H1 (cell line): ENCODE results near the gene BPIFB3. TPM values are rescaled to one million over a fixed set of nuclear protein-coding genes. Genes with fewer than 3 reads are reported as not detected.

ENCODE experiments used
- CTCF ChIA-PET: fragments of 300-600 bp; sonication (Branson Sonifier 250); formaldehyde crosslinking; loops from one replicate; lab custom pipeline; 2021; ENCODE audit not compliant: partially characterized antibody; lab: Charles Lee
- POLR2A ChIA-PET: fragments of 300-600 bp; sonication (Branson Sonifier 250); formaldehyde crosslinking; loops from one replicate; lab custom pipeline; 2021; ENCODE audit warnings: inconsistent platforms; ENCODE audit not compliant: partially characterized antibody; lab: Charles Lee
- DNase-seq, 2 experiments: peaks; one replicate each; pipeline versions ENCODE4 v3.0.0 to v3.0.0-alpha.2; 2010 to 2022; ENCODE audit warnings: low spot score in 2 of 2, low read depth in 1 of 2, mixed read lengths in 1 of 2
- FAIRE-seq: peaks from 2 replicates; lab custom pipeline; 2011; peaks lifted over from hg19 to GRCh38; lab: Jason Lieb, UNC
- H2AFZ ChIP-seq: 2 replicates; pipeline ENCODE4 v1.8.1; 2012; ENCODE audit warnings: low read length, inconsistent platforms
- H2AK5ac ChIP-seq: 2 replicates; pipeline ENCODE4 v1.6.1; 2013; ENCODE audit warnings: low read depth, low read length
- H2BK120ac ChIP-seq: replicated peaks from 2 replicates; pipeline ENCODE3; 2013; ENCODE audit warnings: low read depth, low read length, inconsistent platforms
- H2BK12ac ChIP-seq: 2 replicates; pipeline ENCODE4 v1.6.1; 2013; ENCODE audit warnings: low read depth, low read length
- H2BK15ac ChIP-seq: 2 replicates; pipeline ENCODE4 v1.6.1; 2013; ENCODE audit warnings: low read length
- H2BK20ac ChIP-seq: 2 replicates; pipeline ENCODE4 v1.6.1; 2013; ENCODE audit warnings: low read length
- H2BK5ac ChIP-seq: 2 replicates; pipeline ENCODE4 v1.6.1; 2013; ENCODE audit warnings: low read depth, low read length
- H3K14ac ChIP-seq: 2 replicates; pipeline ENCODE4 v1.6.1; 2013; ENCODE audit warnings: inconsistent platforms; ENCODE audit not compliant: insufficient read length
- H3K18ac ChIP-seq: 2 replicates; pipeline ENCODE4 v1.6.1; 2013; ENCODE audit warnings: low read length; ENCODE audit errors: extremely low read depth
- H3K23ac ChIP-seq: 2 replicates; pipeline ENCODE4 v1.6.1; 2013; ENCODE audit warnings: inconsistent platforms; ENCODE audit not compliant: insufficient read length
- H3K23me2 ChIP-seq: 2 replicates; pipeline ENCODE4 v1.6.1; 2013; ENCODE audit warnings: low read depth, low read length
- H3K27ac ChIP-seq: 2 replicates; pipeline ENCODE4 v1.6.1; 2011; ENCODE audit warnings: low read depth, low read length, inconsistent platforms
- H3K27me3 ChIP-seq, 4 experiments: replicated peaks in 1 of 4; 1 replicate in 1 of 4; 2 replicates in 3 of 4; pipeline versions ENCODE4 v1.6.1 to v1.8.1; 2011 to 2013; ENCODE audit warnings: low read length in 3 of 4, mild to moderate bottlenecking in 3 of 4, inconsistent platforms in 2 of 4, mixed read lengths in 2 of 4, moderate library complexity in 1 of 4; ENCODE audit not compliant: control insufficient read depth in 3 of 4, insufficient read depth in 3 of 4; ENCODE audit errors: extremely low read depth in 1 of 4
- H3K36me3 ChIP-seq, 4 experiments: 2 replicates each; pipeline versions ENCODE4 v1.6.1 to v1.8.1; 2011 to 2013; ENCODE audit warnings: mild to moderate bottlenecking in 4 of 4, low read length in 3 of 4, moderate library complexity in 2 of 4, control low read depth in 1 of 4, inconsistent platforms in 1 of 4; ENCODE audit not compliant: insufficient read depth in 4 of 4, control insufficient read depth in 2 of 4
- H3K4ac ChIP-seq: replicated peaks from 2 replicates; pipeline ENCODE3; 2013; ENCODE audit warnings: low read length, low read depth, mixed read lengths, inconsistent platforms; ENCODE audit not compliant: insufficient read length
- H3K4me1 ChIP-seq, 4 experiments: replicated peaks in 1 of 4; 1 replicate in 1 of 4; 2 replicates in 3 of 4; pipeline versions ENCODE4 v1.6.1 to v1.8.1; 2011 to 2013; ENCODE audit warnings: low read length in 3 of 4, inconsistent platforms in 2 of 4, mixed read lengths in 1 of 4; ENCODE audit not compliant: insufficient read depth in 4 of 4, control insufficient read depth in 3 of 4
- H3K4me2 ChIP-seq, 2 experiments: 2 replicates each; pipeline versions ENCODE4 v1.6.1 to v1.8.1; 2011 to 2013; ENCODE audit warnings: low read depth in 2 of 2, low read length in 2 of 2, control low read depth in 1 of 2, inconsistent platforms in 1 of 2, mild to moderate bottlenecking in 1 of 2; ENCODE audit not compliant: insufficient read depth in 1 of 2
- H3K4me3 ChIP-seq, 4 experiments: fragments of 200-600, 300-600 bp in 1 of 4; sonication (generic), shearing (Covaris generic), sonication (Bioruptor Twin) in 1 of 4; 2 replicates each; pipeline versions ENCODE4 v1.5.1 to v1.8.1; 2011 to 2016; ENCODE audit warnings: low read length in 4 of 4, low read depth in 3 of 4, control low read depth in 2 of 4, inconsistent platforms in 2 of 4, mild to moderate bottlenecking in 2 of 4, mixed read lengths in 1 of 4, moderate library complexity in 1 of 4; ENCODE audit not compliant: insufficient read depth in 2 of 4; ENCODE audit errors: extremely low read depth in 1 of 4
- H3K56ac ChIP-seq: replicated peaks from 2 replicates; pipeline ENCODE3; 2013; ENCODE audit warnings: low read depth, mild to moderate bottlenecking, mixed read lengths, low read length, inconsistent platforms; ENCODE audit not compliant: insufficient read length
- H3K79me1 ChIP-seq: 2 replicates; pipeline ENCODE4 v1.6.1; 2013; ENCODE audit warnings: low read depth, low read length, control low read depth
- H3K79me2 ChIP-seq, 2 experiments: 2 replicates each; pipeline versions ENCODE4 v1.6.1 to v1.8.1; 2012 to 2013; ENCODE audit warnings: low read length in 2 of 2, mild to moderate bottlenecking in 2 of 2, inconsistent platforms in 1 of 2; ENCODE audit not compliant: insufficient read depth in 2 of 2, control insufficient read depth in 1 of 2
- H3K9ac ChIP-seq, 4 experiments: replicated peaks in 1 of 4; 1 replicate in 1 of 4; 2 replicates in 3 of 4; pipeline versions ENCODE4 v1.6.1 to v1.8.1; 2011 to 2013; ENCODE audit warnings: low read depth in 3 of 4, low read length in 3 of 4, control low read depth in 2 of 4, mild to moderate bottlenecking in 2 of 4, moderate library complexity in 2 of 4, inconsistent platforms in 1 of 4; ENCODE audit errors: extremely low read depth in 1 of 4
- H3K9me3 ChIP-seq, 2 experiments: 2 replicates each; pipeline versions ENCODE4 v1.6.1 to v1.8.1; 2012 to 2013; ENCODE audit warnings: mild to moderate bottlenecking in 2 of 2, moderate library complexity in 2 of 2, control low read depth in 1 of 2, inconsistent platforms in 1 of 2, low read depth in 1 of 2, low read length in 1 of 2, mixed read lengths in 1 of 2; ENCODE audit not compliant: insufficient read depth in 2 of 2
- H4K20me1 ChIP-seq, 2 experiments: replicated peaks in 1 of 2; 2 replicates each; pipeline versions ENCODE3 to v1.8.1; 2011 to 2013; ENCODE audit warnings: inconsistent platforms in 2 of 2, low read length in 2 of 2, mild to moderate bottlenecking in 1 of 2; ENCODE audit not compliant: insufficient read depth in 2 of 2, control insufficient read depth in 1 of 2
- H4K5ac ChIP-seq: 2 replicates; pipeline ENCODE4 v1.6.1; 2013; ENCODE audit warnings: low read length, low read depth, mixed read lengths, inconsistent platforms; ENCODE audit not compliant: insufficient read length
- H4K8ac ChIP-seq: 2 replicates; pipeline ENCODE4 v1.8.0; 2013; ENCODE audit warnings: mild to moderate bottlenecking, moderate library complexity, low read length, inconsistent platforms; ENCODE audit not compliant: insufficient read depth; ENCODE audit errors: extremely low read depth
- H4K91ac ChIP-seq: replicated peaks from 2 replicates; pipeline ENCODE3; 2013; ENCODE audit warnings: low read length, mixed read lengths, inconsistent platforms; ENCODE audit not compliant: insufficient read length
- ASH2L ChIP-seq: fragments of 200-600, 300-600 bp; sonication (generic); IDR thresholded peaks from one replicate; pipeline ENCODE4 v1.7.1; 2017; ENCODE audit warnings: low read length
- BACH1 ChIP-seq: IDR thresholded peaks from 2 replicates; pipeline ENCODE4 v1.6.1; 2012; ENCODE audit warnings: low read length, improper control_type of control experiment
- BRCA1 ChIP-seq: IDR thresholded peaks from 2 replicates; pipeline ENCODE4 v1.6.1; 2012; ENCODE audit warnings: low read depth, low read length, improper control_type of control experiment
- CBX5 ChIP-seq: fragments of 300-800, 300-1000 bp; sonication (generic); IDR thresholded peaks from 2 replicates; pipeline ENCODE4 v1.7.1; 2016; ENCODE audit warnings: antibody characterized with exemption, low read length, low read depth
- CTBP2 ChIP-seq: IDR thresholded peaks from 2 replicates; pipeline ENCODE4 v1.7.0; 2011; ENCODE audit warnings: borderline replicate concordance, mild to moderate bottlenecking, moderate library complexity, mixed read lengths, low read length; ENCODE audit not compliant: insufficient read depth, insufficient read length
- GABPA ChIP-seq: IDR thresholded peaks from 2 replicates; pipeline ENCODE4 v1.6.1; 2011; ENCODE audit warnings: mild to moderate bottlenecking, low read length, moderate library complexity, borderline replicate concordance; ENCODE audit not compliant: insufficient read depth
- JUND ChIP-seq: IDR thresholded peaks from 2 replicates; pipeline ENCODE4 v1.6.1; 2011; ENCODE audit warnings: mild to moderate bottlenecking, improper control_type of control experiment, low read length
- MAFK ChIP-seq: IDR thresholded peaks from 2 replicates; pipeline ENCODE4 v1.6.1; 2012; ENCODE audit warnings: low read depth, mild to moderate bottlenecking, improper control_type of control experiment, low read length
- RNF2 ChIP-seq: fragments of 200-900, 300-1000 bp; sonication (generic); IDR thresholded peaks from 2 replicates; pipeline ENCODE4 v1.7.1; 2016; ENCODE audit warnings: borderline replicate concordance, low read depth, mild to moderate bottlenecking, antibody characterized with exemption, low read length; ENCODE audit not compliant: poor library complexity, severe bottlenecking; ENCODE audit errors: missing control alignments
- SIN3A ChIP-seq, 2 experiments: IDR thresholded peaks in 1 of 2; conservative IDR thresholded peaks in 1 of 2; 2 replicates each; pipeline ENCODE4 v1.6.1; 2011 to 2012; ENCODE audit warnings: low read length in 2 of 2, improper control_type of control experiment in 1 of 2, low read depth in 1 of 2, mild to moderate bottlenecking in 1 of 2
- TAF7 ChIP-seq: optimal IDR thresholded peaks from 2 replicates; pipeline ENCODE3; 2011; ENCODE audit warnings: low read depth, mild to moderate bottlenecking, inconsistent platforms, low read length, moderate library complexity, borderline replicate concordance
- TCF12 ChIP-seq: IDR thresholded peaks from 2 replicates; pipeline ENCODE4 v1.6.1; 2011; ENCODE audit warnings: low read depth, mild to moderate bottlenecking, low read length
- WGBS, 2 experiments: shearing (Covaris generic) in 1 of 2; methylation state at CpG; one replicate each; pipeline versions ENCODE4 v1.1.6 to v1.1.7; 2013 to 2015; ENCODE audit warnings: low lambda C conversion rate in 2 of 2, mixed read lengths in 2 of 2, inconsistent platforms in 1 of 2, low coverage in 1 of 2, missing lambda C conversion rate in 1 of 2; ENCODE audit not compliant: insufficient replicate concordance in 2 of 2, insufficient coverage in 1 of 2, insufficient read length in 1 of 2; ENCODE audit errors: extremely low coverage in 1 of 2, missing lambda C conversion rate in 1 of 2; 5-methylcytosine and 5-hydroxymethylcytosine counted together
- polyA plus RNA-seq, 7 experiments: library from polyadenylated mRNA; depleted of rRNA in 3 of 7; stranded (reverse) in 5 of 7; unstranded in 2 of 7; fragments of >200 nt in 5 of 7; fragments of 200-250 nt in 2 of 7; gene quantifications; 1 replicate in 5 of 7; 2 replicates in 1 of 7; 4 replicates in 1 of 7; pipeline versions ENCODE4 v1.2.1 to v1.2.3, GENCODE V29; 2011 to 2013; ENCODE audit warnings: missing spikeins in 2 of 7, mixed read lengths in 2 of 7
- total RNA-seq: library from RNA; stranded (reverse); fragmentation: NEBNext Ultra II Directional; extraction: Animal tissue kit (Norgen Biotek cat#: 25700); gene quantifications from 2 replicates; pipeline ENCODE4 v1.2.1, GENCODE V29; 2021

BPIFB3 gene
- total and polyA plus RNA-seq, 2 of the 8 experiments (the other 6 are each of a cell fraction or from before 2014, with no cell fraction given), result not detected

GRCh38 chr20:33120934-33121333, 67.2 kb downstream of the BPIFB3 start:
- no peak overlapping the region for H3K27ac ChIP-seq
- no peak overlapping the region for H3K23ac ChIP-seq
- H3K56ac ChIP-seq, result no peak overlapping the region
- H3K4me3 ChIP-seq, result no peak overlapping the region
- H3K23me2 ChIP-seq, result no peaks in the 10 kb centered on the region
- H3K4me2 ChIP-seq, result no peak overlapping the region
- no peak overlapping the region for H2AK5ac ChIP-seq
- no peak overlapping the region for H2BK5ac ChIP-seq
- H3K27me3 ChIP-seq, result no peaks in the 10 kb centered on the region
- no peak overlapping the region for H3K18ac ChIP-seq
- no peak overlapping the region for H4K91ac ChIP-seq
- H3K79me2 ChIP-seq, result no peaks in the 10 kb centered on the region
- no peak overlapping the region for H2BK15ac ChIP-seq
- no peak overlapping the region for H2AFZ ChIP-seq
- no peak overlapping the region for H2BK12ac ChIP-seq
- ChIA-PET POLR2A (no interaction called here), CTCF (interaction anchor here (1.1 kb wide), 1 partner anchor 166 kb away, joined by 3 read pairs; no protein-coding TSS in a partner anchor)
- 91% methylated on average over 3 of the region's 3 CpGs; no CpG with 5 or more reads in 1 of the 2 experiments for WGBS, 2 experiments
- no peak overlapping the region for H3K9ac ChIP-seq
- peaks cover 3 to 6% of the 10 kb centered on the region in 2 experiments; a peak in 3 of 4 replicates for H3K9me3 ChIP-seq
- no peak overlapping the region for H2BK120ac ChIP-seq
- no peak overlapping the region for H4K8ac ChIP-seq
- H3K36me3 ChIP-seq, result no peaks in the 10 kb centered on the region
- no peak overlapping the region for H4K5ac ChIP-seq
- no peaks in the 10 kb centered on the region for H3K4me1 ChIP-seq
- DNase-seq (no peak), FAIRE-seq (no peak)
- no peak overlapping the region for H2BK20ac ChIP-seq
- peaks cover 0 to 2% of the 10 kb centered on the region in 2 experiments for H4K20me1 ChIP-seq
- H3K14ac ChIP-seq, result no peak overlapping the region
- H3K4ac ChIP-seq, result no peak overlapping the region
- no peaks in the 10 kb centered on the region for H3K79me1 ChIP-seq
- TF ChIP-seq ASH2L, result no peak
- no peak for TF ChIP-seq TAF7
- TF ChIP-seq JUND, result no peak
- no peak for TF ChIP-seq TCF12
- no peak for TF ChIP-seq BRCA1
- no peak for TF ChIP-seq MAFK
- no peak for TF ChIP-seq CTBP2
- no peak for TF ChIP-seq BACH1
- no peak for TF ChIP-seq RNF2
- no peak for TF ChIP-seq CBX5
- TF ChIP-seq SIN3A (conservative IDR thresholded peaks at IDR 0.05 in 1 of 2, IDR thresholded peaks at IDR 0.05 in 1 of 2; ENCODE audit: low read depth in 1 of 2, low read length in 2 of 2), result no peak
- no peak for TF ChIP-seq GABPA
